Vagina (tissue), 2 donors: ENCODE data around the gene ADAMTSL3.

Experiments used
- POLR2A ChIP-seq, 2 donors: fragments of 450-650 bp; IDR thresholded peaks; one replicate each; pipeline ENCODE4 v1.6.1; 2017; ENCODE audit warnings: antibody characterized with exemption in 2 of 2, mild to moderate bottlenecking in 2 of 2, moderate library complexity in 2 of 2
- POLR2AphosphoS5 ChIP-seq, 2 donors: sonication (generic); formaldehyde crosslinking; IDR thresholded peaks; one replicate each; pipeline ENCODE4 v1.9.0; 2017; ENCODE audit warnings: antibody characterized with exemption in 2 of 2, mild to moderate bottlenecking in 2 of 2, low read depth in 1 of 2; ENCODE audit not compliant: insufficient read depth in 1 of 2
- TF ChIP-seq, protein P1 (sequence below), 3 experiments: fragments of 450-650 bp in 2 of 3; fragments of 200-600 bp in 1 of 3; sonication (generic) in 1 of 3; IDR thresholded peaks; one replicate each; pipeline ENCODE4 v1.5.1; 2017 to 2019; ENCODE audit warnings: antibody characterized with exemption in 3 of 3, mild to moderate bottlenecking in 2 of 3, moderate library complexity in 2 of 3

DNA sequence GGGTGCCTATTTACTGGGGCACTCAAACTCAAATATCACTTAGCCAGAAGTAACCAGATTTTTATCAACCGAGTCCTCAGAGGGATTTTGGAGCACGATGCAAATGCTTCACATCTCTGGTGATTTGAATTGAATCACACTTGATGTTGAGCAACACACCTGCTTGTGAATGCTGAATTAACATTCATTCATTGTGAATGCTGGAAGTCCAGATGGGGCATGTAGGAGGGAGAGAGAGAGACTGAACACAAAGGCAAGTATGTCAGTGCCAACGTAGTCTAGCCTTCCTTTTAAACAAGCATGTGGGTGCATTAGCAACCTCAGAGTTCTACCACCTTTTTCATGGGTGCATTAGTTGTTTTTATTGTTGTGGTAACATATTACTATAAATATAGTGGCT lies 156.2 kb downstream of the ADAMTSL3 start:
- TF ChIP-seq, protein P1, sequence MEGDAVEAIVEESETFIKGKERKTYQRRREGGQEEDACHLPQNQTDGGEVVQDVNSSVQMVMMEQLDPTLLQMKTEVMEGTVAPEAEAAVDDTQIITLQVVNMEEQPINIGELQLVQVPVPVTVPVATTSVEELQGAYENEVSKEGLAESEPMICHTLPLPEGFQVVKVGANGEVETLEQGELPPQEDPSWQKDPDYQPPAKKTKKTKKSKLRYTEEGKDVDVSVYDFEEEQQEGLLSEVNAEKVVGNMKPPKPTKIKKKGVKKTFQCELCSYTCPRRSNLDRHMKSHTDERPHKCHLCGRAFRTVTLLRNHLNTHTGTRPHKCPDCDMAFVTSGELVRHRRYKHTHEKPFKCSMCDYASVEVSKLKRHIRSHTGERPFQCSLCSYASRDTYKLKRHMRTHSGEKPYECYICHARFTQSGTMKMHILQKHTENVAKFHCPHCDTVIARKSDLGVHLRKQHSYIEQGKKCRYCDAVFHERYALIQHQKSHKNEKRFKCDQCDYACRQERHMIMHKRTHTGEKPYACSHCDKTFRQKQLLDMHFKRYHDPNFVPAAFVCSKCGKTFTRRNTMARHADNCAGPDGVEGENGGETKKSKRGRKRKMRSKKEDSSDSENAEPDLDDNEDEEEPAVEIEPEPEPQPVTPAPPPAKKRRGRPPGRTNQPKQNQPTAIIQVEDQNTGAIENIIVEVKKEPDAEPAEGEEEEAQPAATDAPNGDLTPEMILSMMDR (IDR thresholded peaks at IDR 0.05), result no peak
- TF ChIP-seq POLR2A (IDR thresholded peaks at IDR 0.05), result no peak
- TF ChIP-seq POLR2AphosphoS5 (IDR thresholded peaks at IDR 0.05; ENCODE audit: insufficient read depth in 1 of 2, low read depth in 1 of 2), result no peak
